CD8-positive, alpha-beta memory T cell (primary cell): ENCODE measurements around the gene MPP2. TPM values are rescaled to one million over a fixed set of nuclear protein-coding genes. Genes with fewer than 3 reads are reported as not detected.
"Not testable (repeated sequence)": the region's sequence is repeated elsewhere in the genome, so short reads cannot be mapped to it uniquely, and the experiment has no call there.

Source experiments
- CTCF ChIA-PET: fragments of 350-600 bp; sonication (Branson Sonifier 250); formaldehyde crosslinking; loops from one replicate; lab custom pipeline; 2021; ENCODE audit warnings: antibody characterized with exemption; lab: Charles Lee
- POLR2A ChIA-PET: fragments of 350-600 bp; sonication (Branson Sonifier 250); formaldehyde crosslinking; loops from one replicate; lab custom pipeline; 2021; ENCODE audit warnings: antibody characterized with exemption; lab: Charles Lee
- DNase-seq, 5 donors: peaks; one replicate each; pipeline versions ENCODE4 v3.0.0 to v3.0.0-alpha.2; 2020 to 2022; ENCODE audit warnings: mixed read lengths in 1 of 5
- H3K27ac ChIP-seq: one replicate; pipeline ENCODE4 v1.7.0; 2013; ENCODE audit warnings: low read depth, mild to moderate bottlenecking, low read length, moderate library complexity
- H3K27me3 ChIP-seq: 2 replicates; pipeline ENCODE4 v1.7.0; 2013; ENCODE audit warnings: low read length, mild to moderate bottlenecking; ENCODE audit not compliant: insufficient read depth, poor library complexity, severe bottlenecking
- H3K36me3 ChIP-seq: 2 replicates; pipeline ENCODE4 v1.7.0; 2013; ENCODE audit warnings: mild to moderate bottlenecking, low read length, moderate library complexity; ENCODE audit not compliant: insufficient read depth
- H3K4me1 ChIP-seq: 2 replicates; pipeline ENCODE4 v1.7.0; 2013; ENCODE audit warnings: mild to moderate bottlenecking, low read length, moderate library complexity; ENCODE audit not compliant: insufficient read depth
- H3K4me3 ChIP-seq: 2 replicates; pipeline ENCODE4 v1.7.0; 2013; ENCODE audit warnings: mild to moderate bottlenecking, low read length
- H3K9me3 ChIP-seq: 2 replicates; pipeline ENCODE4 v1.7.0; 2013; ENCODE audit warnings: mild to moderate bottlenecking, low read length
- H3K27ac Mint-ChIP-seq, 8 donors: one replicate each; pipeline ENCODE4 v1.8.0; 2020 to 2021; ENCODE audit warnings: mixed read lengths in 8 of 8, mild to moderate bottlenecking in 6 of 8, inconsistent platforms in 3 of 8, moderate library complexity in 3 of 8
- H3K27me3 Mint-ChIP-seq, 2 donors: one replicate each; pipeline ENCODE4 v1.8.0; 2020 to 2021; ENCODE audit warnings: mixed read lengths in 2 of 2, mild to moderate bottlenecking in 1 of 2, moderate library complexity in 1 of 2
- H3K36me3 Mint-ChIP-seq, 3 donors: one replicate each; pipeline ENCODE4 v1.8.0; 2020 to 2021; ENCODE audit warnings: mixed read lengths in 3 of 3, inconsistent platforms in 1 of 3, mild to moderate bottlenecking in 1 of 3
- H3K4me1 Mint-ChIP-seq, 3 donors: one replicate each; pipeline ENCODE4 v1.8.0; 2020 to 2021; ENCODE audit warnings: mixed read lengths in 3 of 3, inconsistent platforms in 1 of 3, mild to moderate bottlenecking in 1 of 3
- H3K4me3 Mint-ChIP-seq, 7 donors: one replicate each; pipeline ENCODE4 v1.8.0; 2020 to 2021; ENCODE audit warnings: mixed read lengths in 7 of 7, mild to moderate bottlenecking in 6 of 7, moderate library complexity in 4 of 7, inconsistent platforms in 2 of 7
- H3K9me3 Mint-ChIP-seq, 5 donors: one replicate each; pipeline ENCODE4 v1.8.0; 2020 to 2022; ENCODE audit warnings: mixed read lengths in 5 of 5, mild to moderate bottlenecking in 3 of 5, moderate library complexity in 2 of 5, inconsistent platforms in 1 of 5
- polyA plus RNA-seq: library from polyadenylated mRNA; unstranded; fragments of 300-500 nt; fragmentation: Illumina TruSeq; gene quantifications from one replicate; pipeline ENCODE4 v1.2.3, GENCODE V29; 2021
- total RNA-seq, 2 experiments: library from RNA; stranded (reverse); gene quantifications; one replicate each; pipeline ENCODE4 v1.2.3, GENCODE V29; 2021

The MPP2 gene
- total and polyA plus RNA-seq, 3 experiments from 2014 or later: 0.90 to 1.2 (median 1.1) TPM

GRCh38 chr17:43846963-43847371 lies 60.4 kb downstream of the MPP2 start, which contains the start of gene CD300LG:
CD300LG (plus strand) TSS chr17:43847176; CDS start chr17:43847217, 41 bp downstream.
- no peaks in the 10 kb centered on the region for H3K4me1 ChIP-seq
- Mint-ChIP-seq H3K27me3 (peaks cover 6 to 42% of the 10 kb centered on the region in 2 donors), H3K36me3 (no peaks in the 10 kb centered on the region), H3K27ac (no peak within 1 kb of the TSS), H3K4me3 (no peak within 1 kb of the TSS), H3K4me1 (no peaks in the 10 kb centered on the region), H3K9me3 (no peaks in the 10 kb centered on the region)
- no peak within 1 kb of the TSS for H3K27ac ChIP-seq
- CTCF ChIA-PET: interaction anchor here (1.0 to 2.2 kb wide), 5 partner anchors 12 to 152 kb away, joined by 3 to 7 read pairs (median 6); no protein-coding TSS in a partner anchor
- no peaks in the 10 kb centered on the region for H3K36me3 ChIP-seq
- no peak for DNase-seq
- H3K4me3 ChIP-seq: no peak within 1 kb of the TSS
- no peaks in the 10 kb centered on the region for H3K27me3 ChIP-seq
- no peaks in the 10 kb centered on the region for H3K9me3 ChIP-seq
- POLR2A ChIA-PET: no interaction called here

DNA sequence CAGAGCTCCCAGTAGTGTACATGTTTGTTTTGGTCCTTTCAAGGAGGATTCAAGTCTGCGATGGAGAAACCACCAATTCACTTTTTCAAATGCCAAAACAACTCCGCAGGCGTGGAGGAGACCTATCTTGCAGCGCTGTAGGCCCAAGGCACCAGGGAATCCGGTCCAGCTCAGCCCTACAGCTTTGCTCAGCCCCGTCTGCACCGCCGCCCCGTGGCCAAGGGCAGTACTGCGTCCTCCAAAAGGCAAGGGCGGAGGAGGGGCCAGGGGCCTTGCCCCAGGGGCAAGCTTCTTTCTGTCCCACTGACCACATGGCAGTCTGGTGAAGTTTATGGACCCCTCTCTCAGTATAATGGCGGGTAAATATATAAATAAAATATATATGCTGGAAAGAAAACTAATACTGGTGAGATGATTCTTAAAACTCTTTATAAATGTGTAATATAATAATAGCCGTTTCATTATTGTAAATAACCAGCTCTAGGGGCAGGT lies 61.1 kb downstream of the MPP2 start:
- no peak overlapping the region for H3K4me3 Mint-ChIP-seq
- peaks cover 10 to 39% of the 10 kb centered on the region in 2 donors for H3K27me3 Mint-ChIP-seq
- Histone ChIP-seq H3K4me3 (no peak overlapping the region), H3K27me3 (no peaks in the 10 kb centered on the region), H3K9me3 (no peaks in the 10 kb centered on the region), H3K27ac (no peak overlapping the region), H3K36me3 (no peaks in the 10 kb centered on the region), H3K4me1 (no peaks in the 10 kb centered on the region)
- H3K9me3 Mint-ChIP-seq: no peaks in the 10 kb centered on the region
- POLR2A ChIA-PET: no interaction called here
- H3K4me1 Mint-ChIP-seq: no peaks in the 10 kb centered on the region
- peak; percentile 38 to 76 (median 60) for DNase-seq
- H3K27ac Mint-ChIP-seq: no peak overlapping the region
- no peaks in the 10 kb centered on the region for H3K36me3 Mint-ChIP-seq
- CTCF ChIA-PET: interaction anchor here (0.8 to 2.2 kb wide), 10 partner anchors 13 to 154 kb away, joined by 3 to 7 read pairs (median 5); no protein-coding TSS in a partner anchor

GRCh38 chr17:43845766-43846165 lies 61.6 kb downstream of the MPP2 start:
- ChIA-PET POLR2A (no interaction called here), CTCF (interaction anchor here (0.8 to 2.2 kb wide), 9 partner anchors 14 to 153 kb away, joined by 3 to 7 read pairs (median 5); no protein-coding TSS in a partner anchor)
- H3K9me3 Mint-ChIP-seq: no peaks in the 10 kb centered on the region
- DNase-seq: no peak
- H3K36me3 ChIP-seq: no peaks in the 10 kb centered on the region
- H3K9me3 ChIP-seq: no peaks in the 10 kb centered on the region
- H3K4me1 ChIP-seq: no peaks in the 10 kb centered on the region
- H3K36me3 Mint-ChIP-seq: no peaks in the 10 kb centered on the region
- H3K27me3 Mint-ChIP-seq: peaks cover 12 to 38% of the 10 kb centered on the region in 2 donors
- H3K27ac Mint-ChIP-seq: no peak overlapping the region
- no peaks in the 10 kb centered on the region for H3K4me1 Mint-ChIP-seq
- peak overlapping the region in 1 of 7 donors; percentile 34 for H3K4me3 Mint-ChIP-seq
- H3K27me3 ChIP-seq: no peaks in the 10 kb centered on the region
- no peak overlapping the region for H3K27ac ChIP-seq
- no peak overlapping the region for H3K4me3 ChIP-seq

DNA sequence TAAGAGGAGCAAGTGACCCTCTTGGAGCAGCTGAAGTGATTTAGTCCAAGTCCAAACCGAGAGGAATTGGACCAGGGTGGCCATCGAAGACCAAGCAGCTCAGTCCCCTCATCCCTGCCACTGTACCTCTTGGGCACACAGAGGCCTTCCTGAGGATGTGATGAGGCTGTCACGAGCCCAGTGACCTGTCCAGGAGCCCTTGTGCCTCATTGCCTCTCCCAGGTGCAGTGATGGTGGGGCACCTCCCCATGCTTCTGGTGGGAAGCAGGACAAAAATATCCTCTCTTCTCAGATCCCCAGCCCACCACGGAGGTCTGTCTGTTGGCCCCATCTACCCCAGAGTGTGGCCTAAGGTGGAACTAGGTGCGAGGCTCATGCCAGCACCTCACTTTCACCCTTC lies 63.1 kb downstream of the MPP2 start:
- no peak for DNase-seq
- CTCF ChIA-PET: no interaction called here
- Mint-ChIP-seq H3K27me3 (peaks cover 14 to 45% of the 10 kb centered on the region in 2 donors), H3K27ac (no peak overlapping the region), H3K36me3 (no peaks in the 10 kb centered on the region), H3K9me3 (no peaks in the 10 kb centered on the region), H3K4me1 (no peaks in the 10 kb centered on the region), H3K4me3 (no peak overlapping the region)
- H3K9me3 ChIP-seq: no peaks in the 10 kb centered on the region
- no peak overlapping the region for H3K27ac ChIP-seq
- no peaks in the 10 kb centered on the region for H3K4me1 ChIP-seq
- no peak overlapping the region for H3K4me3 ChIP-seq
- POLR2A ChIA-PET: no interaction called here
- H3K36me3 ChIP-seq: no peaks in the 10 kb centered on the region
- no peaks in the 10 kb centered on the region for H3K27me3 ChIP-seq

DNA sequence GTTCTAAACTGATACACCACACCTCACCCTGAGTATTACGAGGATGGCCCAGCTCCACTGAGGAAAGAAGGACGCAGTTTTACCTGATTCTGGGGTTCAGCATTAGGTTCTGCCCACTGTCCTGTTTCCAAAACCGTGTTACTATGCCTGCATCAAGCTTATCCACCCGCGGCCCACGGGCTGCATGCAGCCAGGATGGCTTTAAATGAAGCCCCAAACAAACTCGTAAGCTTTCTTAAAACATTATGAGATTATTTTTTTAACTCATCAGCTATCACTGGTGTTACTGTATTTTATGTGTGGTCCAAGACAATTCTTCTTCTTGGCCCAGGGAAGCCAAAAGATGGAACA lies 64.4 kb downstream of the MPP2 start:
- CTCF ChIA-PET: interaction anchor here (1.1 kb wide), 1 partner anchor 10 kb away, joined by 3 read pairs; no protein-coding TSS in a partner anchor
- H3K27me3 ChIP-seq: no peaks in the 10 kb centered on the region
- Mint-ChIP-seq H3K4me1 (no peaks in the 10 kb centered on the region), H3K4me3 (no peak overlapping the region), H3K27ac (no peak overlapping the region), H3K36me3 (no peaks in the 10 kb centered on the region), H3K9me3 (no peaks in the 10 kb centered on the region), H3K27me3 (peaks cover 14 to 38% of the 10 kb centered on the region in 2 donors)
- H3K36me3 ChIP-seq: no peaks in the 10 kb centered on the region
- no peak for DNase-seq
- POLR2A ChIA-PET: no interaction called here
- no peak overlapping the region for H3K27ac ChIP-seq
- H3K9me3 ChIP-seq: no peaks in the 10 kb centered on the region
- H3K4me3 ChIP-seq: no peak overlapping the region
- no peaks in the 10 kb centered on the region for H3K4me1 ChIP-seq

DNA sequence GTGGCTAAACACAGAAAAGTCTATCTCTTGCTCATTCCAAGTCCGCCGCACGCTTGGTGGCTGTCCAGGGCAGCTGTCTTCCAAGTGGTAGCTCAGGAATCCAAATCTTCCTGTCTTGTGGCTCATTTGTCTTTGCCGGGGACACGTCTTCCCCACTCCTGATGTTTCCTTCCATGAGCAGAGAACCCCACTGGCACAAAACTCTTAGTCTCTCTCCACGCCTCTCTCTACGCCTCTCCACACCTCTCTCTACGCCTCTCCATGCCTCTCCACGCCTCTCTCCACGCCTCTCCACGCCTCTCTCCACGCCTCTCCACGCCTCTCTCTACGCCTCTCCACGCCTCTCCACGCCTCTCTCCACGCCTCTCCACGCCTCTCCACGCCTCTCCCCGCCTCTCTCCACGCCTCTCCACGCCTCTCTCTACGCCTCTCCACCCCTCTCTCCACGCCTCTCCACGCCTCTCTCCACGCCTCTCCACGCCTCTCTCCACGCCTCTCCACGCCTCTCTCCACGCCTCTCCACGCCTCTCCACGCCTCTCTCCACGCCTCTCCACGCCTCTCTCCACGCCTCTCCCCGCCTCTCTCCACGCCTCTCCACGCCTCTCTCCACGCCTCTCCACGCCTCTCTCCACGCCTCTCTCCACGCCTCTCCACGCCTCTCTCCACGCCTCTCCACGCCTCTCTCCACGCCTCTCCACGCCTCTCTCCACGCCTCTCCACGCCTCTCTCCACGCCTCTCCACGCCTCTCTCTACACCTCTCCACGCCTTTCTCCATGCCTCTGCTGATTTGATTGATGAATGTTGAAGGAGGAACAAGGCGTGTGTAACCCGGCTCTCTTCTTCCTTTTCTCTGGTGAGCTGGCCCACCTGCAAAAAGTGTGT lies 65.0 kb downstream of the MPP2 start:
- CTCF ChIA-PET: interaction anchor here (1.1 kb wide), 1 partner anchor 11 kb away, joined by 3 read pairs; no protein-coding TSS in a partner anchor
- H3K4me3 Mint-ChIP-seq, H3K36me3 ChIP-seq, DNase-seq, H3K4me3 ChIP-seq, H3K27ac ChIP-seq, H3K27me3 ChIP-seq, H3K27ac Mint-ChIP-seq, POLR2A ChIA-PET, H3K36me3 Mint-ChIP-seq, H3K9me3 ChIP-seq, H3K9me3 Mint-ChIP-seq, H3K4me1 ChIP-seq, H3K4me1 Mint-ChIP-seq: not testable (repeated sequence)
- peaks cover 19 to 39% of the 10 kb centered on the region in 2 donors for H3K27me3 Mint-ChIP-seq

- Histone ChIP-seq H3K4me1 (no peaks in the 10 kb centered on the region), H3K27ac (no peak overlapping the region), H3K4me3 (no peak overlapping the region), H3K27me3 (no peaks in the 10 kb centered on the region), H3K9me3 (no peaks in the 10 kb centered on the region), H3K36me3 (no peaks in the 10 kb centered on the region)
- CTCF ChIA-PET: interaction anchor here (1.0 to 1.5 kb wide), 2 partner anchors 15 to 265 kb away, joined by 3 to 4 read pairs; no protein-coding TSS in a partner anchor
- Mint-ChIP-seq H3K4me1 (no peaks in the 10 kb centered on the region), H3K4me3 (no peak overlapping the region), H3K9me3 (no peaks in the 10 kb centered on the region), H3K36me3 (no peaks in the 10 kb centered on the region), H3K27ac (no peak overlapping the region), H3K27me3 (peaks cover 20 to 37% of the 10 kb centered on the region in 2 donors)
- DNase-seq: no peak
- POLR2A ChIA-PET: no interaction called here
Observed at GRCh38 chr17:43841282-43841681, 66.1 kb downstream of the MPP2 start.

DNA sequence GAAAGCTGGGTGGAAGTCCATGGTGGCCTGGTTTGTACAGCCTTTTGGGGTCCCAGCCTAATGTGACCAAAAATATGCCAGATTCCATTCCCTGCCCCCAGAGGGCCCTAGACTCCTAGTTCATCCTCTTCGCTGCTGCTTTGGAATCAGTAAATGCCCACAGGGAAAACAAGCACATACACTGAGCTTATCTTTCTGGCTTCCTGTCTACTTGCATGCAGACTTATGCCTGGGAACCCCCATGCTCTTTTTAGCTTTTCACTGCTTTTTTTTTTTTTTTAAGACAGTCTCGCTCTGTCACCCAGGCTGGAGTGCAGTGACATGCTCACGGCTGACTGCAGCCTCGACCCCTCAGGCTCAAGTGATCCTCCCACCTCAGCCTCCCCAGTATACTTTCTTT lies 66.5 kb downstream of the MPP2 start:
- no peak overlapping the region for H3K4me3 ChIP-seq

More for the DNA sequence above, 66.5 kb downstream of the MPP2 start:
- H3K27me3 ChIP-seq: no peaks in the 10 kb centered on the region
- CTCF ChIA-PET: interaction anchor here (1.0 to 1.5 kb wide), 2 partner anchors 16 to 264 kb away, joined by 3 to 4 read pairs; no protein-coding TSS in a partner anchor
- no peak overlapping the region for H3K27ac ChIP-seq
- H3K4me1 ChIP-seq: no peaks in the 10 kb centered on the region
- peaks cover 24 to 36% of the 10 kb centered on the region in 2 donors for H3K27me3 Mint-ChIP-seq
- H3K9me3 Mint-ChIP-seq: no peaks in the 10 kb centered on the region
- no peaks in the 10 kb centered on the region for H3K36me3 Mint-ChIP-seq
- no peak overlapping the region for H3K4me3 Mint-ChIP-seq
- H3K9me3 ChIP-seq: no peaks in the 10 kb centered on the region
- H3K27ac Mint-ChIP-seq: no peak overlapping the region
- no peaks in the 10 kb centered on the region for H3K36me3 ChIP-seq
- H3K4me1 Mint-ChIP-seq: no peaks in the 10 kb centered on the region
- POLR2A ChIA-PET: interaction anchor here (0.6 kb wide), 1 partner anchor 1114 kb away, joined by 3 read pairs; no protein-coding TSS in a partner anchor
- DNase-seq: no peak
